ENCODE data around the gene RNU2-63P.
A peak's percentile ranks its signal among the peaks of the same experiment; 100 is the strongest.
"Not testable (repeated sequence)": the region's sequence is repeated elsewhere in the genome, so short reads cannot be mapped to it uniquely, and the experiment has no call there.

The RNU2-63P gene

DNA sequence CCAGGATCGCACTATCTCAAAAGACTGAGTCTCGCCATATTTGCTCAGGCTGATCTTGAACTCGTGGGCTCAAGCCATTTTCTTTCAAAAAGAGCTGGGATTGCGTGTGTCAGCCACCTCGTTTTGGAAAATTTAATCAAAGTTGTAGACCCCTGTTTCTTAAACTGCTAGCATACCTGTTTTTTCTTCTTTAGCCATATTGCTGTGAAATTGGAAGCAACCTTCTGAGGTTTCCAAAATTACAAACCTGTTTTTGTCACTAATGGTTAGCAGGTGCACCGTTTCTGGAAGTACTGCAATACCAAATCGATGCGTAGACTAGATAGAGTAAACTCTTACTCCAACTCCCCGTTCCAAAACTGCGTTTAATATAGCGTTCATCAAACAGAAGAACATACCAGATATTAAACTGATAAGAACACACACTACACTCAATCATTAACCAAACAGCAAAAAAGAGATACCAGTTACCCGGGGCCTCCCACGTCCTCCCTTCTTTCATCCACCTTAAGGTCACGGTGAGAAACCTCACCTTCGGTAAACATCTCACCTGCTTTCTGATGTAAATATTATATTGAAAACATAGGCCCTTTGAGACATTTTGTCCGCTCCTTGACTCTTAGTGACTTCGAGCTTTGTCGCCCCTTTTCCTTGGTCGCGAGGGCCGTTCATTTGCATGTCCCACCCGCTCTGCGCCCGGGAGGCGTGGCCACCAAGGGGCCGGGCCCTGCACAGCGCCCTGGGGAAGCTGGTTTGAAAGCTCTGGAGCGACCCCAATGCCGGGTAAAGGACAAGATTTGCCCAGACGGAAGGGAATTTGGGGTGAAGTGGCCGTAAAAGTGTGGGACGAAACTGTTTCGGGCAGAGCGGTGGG, at the start of gene RNU2-63P:
Gene RNU2-63P, minus strand, starts transcription at position 462 of the 874 bp plus-strand sequence.
- peak; percentile 72 for DNase-seq (ENCODE audit: low spot score)

DNA sequence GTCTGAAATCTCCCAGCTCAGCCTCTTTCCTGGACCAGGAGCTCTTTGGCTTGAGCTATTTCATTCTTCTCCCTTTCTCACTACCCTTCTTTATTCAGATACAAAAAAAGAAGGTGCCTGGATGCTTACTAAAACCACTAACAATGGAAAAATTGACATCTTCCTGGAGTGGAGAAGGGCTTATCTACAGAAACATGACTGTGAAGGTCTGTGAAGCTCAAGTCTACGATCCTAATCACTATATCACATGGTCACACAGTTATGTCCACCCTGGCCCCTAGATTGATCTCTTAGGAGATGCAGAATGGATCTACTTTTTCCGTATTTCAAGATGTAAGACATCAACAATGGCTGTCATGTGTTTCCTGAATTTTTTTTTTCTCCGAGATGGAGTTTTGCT, 44.9 kb upstream of the RNU2-63P start:
- no peak for DNase-seq (ENCODE audit: low spot score)

GRCh38 chr2:88060907-88061275, 44.5 kb upstream of the RNU2-63P start:
- DNase-seq (ENCODE audit: low spot score) = no peak

GRCh38 chr2:88059979-88060906, 43.9 kb upstream of the RNU2-63P start:
- DNase-seq (ENCODE audit: low spot score) = peak; percentile 60

DNA sequence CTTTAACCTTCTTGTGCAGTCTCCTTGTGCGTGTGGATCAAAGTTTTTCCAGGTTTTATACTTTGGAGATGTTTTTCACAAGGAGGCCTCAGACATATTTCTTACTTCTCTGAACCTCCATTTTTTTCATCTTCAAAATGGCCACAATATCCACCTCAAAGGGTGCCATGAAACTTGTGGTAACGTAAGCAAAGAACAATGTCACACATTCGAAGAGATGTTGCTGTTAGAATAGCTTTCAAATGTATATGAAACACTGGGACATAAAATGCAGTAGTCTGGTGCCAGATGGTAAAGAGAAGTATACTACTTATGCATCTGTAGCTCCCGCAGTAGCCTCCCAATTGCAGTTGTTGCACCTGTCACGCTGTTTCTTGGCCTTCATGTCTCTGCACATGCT, 41.8 kb upstream of the RNU2-63P start:
- DNase-seq (ENCODE audit: low spot score) = no peak

GRCh38 chr2:88057437-88057844, 41.1 kb upstream of the RNU2-63P start:
- DNase-seq (ENCODE audit: low spot score) = no peak

DNA sequence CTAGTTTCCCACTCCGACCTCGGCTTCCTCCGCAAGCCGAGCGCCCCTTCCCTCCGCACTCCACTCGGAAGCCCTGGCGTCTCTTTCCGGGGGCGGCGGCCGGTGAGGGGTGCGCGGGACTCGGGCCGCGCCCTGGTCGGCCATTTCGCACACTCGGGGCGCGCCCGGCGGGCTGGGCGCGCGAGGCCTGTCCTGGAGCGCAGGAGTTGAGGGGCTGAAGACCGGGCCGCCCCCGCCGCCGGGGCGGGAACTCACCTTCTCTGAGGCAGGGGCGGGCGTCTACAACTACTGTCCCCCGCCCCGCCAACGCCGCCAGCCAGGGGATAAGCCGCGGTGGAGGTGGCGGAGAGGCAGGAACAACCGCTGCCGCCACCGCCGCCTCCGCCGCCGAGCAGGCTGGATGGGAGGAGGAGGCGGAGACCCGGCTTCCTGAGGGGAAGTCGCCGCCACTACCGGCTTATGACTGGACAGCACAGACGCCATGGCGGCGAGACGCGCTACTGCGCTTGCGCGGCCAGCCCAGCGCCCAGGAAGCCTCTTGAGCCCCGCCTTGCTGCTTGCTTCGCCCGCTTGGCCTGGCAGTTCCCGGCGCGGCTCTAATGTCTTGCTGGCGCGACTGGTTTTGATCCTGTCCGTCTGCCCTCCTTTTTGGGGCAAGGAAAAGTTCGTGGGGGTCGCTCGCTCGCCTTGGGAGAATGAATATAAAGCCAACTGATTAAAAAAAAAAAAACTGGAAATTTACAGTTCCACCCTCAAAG, 39.2 kb upstream of the RNU2-63P start, which contains the start of gene KRCC1:
Gene KRCC1, minus strand, starts transcription at position 413 of the 758 bp plus-strand sequence. CDS start 27,220 bp downstream, outside the sequence.
- peak; percentile 95 for DNase-seq (ENCODE audit: low spot score)

DNA sequence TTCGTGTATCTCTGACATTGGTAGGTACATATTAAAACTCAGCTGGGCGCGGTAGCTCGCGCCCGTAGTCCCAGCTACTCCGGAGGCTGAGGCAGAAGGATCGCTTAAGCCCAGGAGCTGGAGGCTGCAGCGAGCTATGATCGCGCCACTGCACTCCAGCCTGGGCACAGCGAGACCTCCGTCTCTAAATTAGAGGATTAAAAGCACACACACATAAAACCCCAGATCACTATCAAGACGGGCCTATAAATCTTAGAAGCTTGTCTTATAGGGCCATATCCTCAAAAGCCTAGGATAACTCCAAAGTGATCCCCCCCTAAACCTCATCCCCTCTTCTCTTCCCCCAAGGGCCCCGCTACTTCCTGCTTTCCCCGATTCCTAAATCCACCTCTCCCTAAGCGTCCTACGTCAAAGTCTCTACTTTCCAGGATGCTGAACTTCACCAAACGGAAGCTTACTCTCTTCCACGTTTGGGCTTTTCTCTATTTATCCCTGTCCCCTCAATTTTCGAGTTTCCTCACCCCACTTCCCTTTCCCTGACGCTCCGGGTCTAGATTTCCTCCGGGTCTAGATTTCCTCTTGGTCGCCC, 38.5 kb upstream of the RNU2-63P start:
- no peak for DNase-seq (ENCODE audit: low spot score)

DNA sequence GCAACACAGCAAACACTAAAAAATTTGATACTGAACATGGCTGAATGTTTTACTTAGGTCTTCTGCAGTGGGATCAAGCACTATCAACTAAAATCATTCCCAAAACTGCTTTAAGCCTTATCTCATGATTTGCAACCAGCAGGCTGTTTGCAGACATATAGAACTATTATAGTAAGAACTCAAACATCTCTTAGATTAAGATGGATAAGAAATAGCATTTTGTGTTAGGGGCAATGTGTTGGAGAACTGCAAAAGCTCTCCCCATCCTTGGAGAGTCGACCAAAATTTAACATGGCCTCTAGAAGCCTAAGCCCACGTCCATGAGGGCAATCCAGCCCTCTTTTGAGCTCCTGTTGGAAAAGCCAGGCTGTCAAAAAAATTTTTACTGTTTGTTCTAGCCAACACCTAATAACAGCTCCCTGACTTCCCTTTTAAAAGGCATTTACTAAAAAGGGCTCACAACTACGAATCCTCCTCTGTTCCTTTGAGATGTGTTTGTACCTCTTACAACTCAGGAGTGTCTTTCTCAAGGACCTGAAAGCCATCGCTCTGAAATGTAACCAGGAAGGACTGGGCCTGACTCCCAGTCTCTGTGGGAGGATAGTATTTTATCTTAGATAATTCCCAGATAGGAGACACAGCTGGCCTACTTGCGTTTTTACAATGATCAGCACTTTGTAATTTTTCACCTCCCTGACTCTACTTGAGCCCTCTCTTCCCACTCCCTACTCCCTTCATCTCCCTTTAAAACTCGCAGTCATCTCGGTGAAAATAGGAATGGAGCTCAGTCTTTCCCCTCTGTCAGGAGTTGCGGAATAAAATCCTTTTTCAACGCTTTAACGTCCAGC, 37.8 kb upstream of the RNU2-63P start:
- no peak for DNase-seq (ENCODE audit: low spot score)

DNA sequence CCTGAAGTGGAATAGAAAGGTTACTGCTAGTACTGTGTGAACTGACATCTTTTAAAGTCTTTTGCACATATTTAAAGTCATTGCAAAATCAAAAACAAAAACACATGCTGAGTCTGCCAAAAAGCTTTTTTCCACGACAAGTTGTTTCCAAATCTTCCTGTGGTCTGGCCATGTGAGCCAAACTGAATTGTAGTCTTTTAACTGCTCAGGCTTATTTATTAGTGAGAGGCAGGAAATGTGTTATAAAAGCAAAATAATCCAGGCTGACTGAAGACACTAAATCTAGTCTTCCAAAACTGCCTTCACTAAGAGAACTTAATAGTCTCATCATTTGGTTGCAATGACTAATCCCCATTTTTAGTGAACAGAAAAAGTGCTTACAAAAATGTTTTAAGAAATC, 36.9 kb upstream of the RNU2-63P start:
- DNase-seq (ENCODE audit: low spot score) = no peak

DNA sequence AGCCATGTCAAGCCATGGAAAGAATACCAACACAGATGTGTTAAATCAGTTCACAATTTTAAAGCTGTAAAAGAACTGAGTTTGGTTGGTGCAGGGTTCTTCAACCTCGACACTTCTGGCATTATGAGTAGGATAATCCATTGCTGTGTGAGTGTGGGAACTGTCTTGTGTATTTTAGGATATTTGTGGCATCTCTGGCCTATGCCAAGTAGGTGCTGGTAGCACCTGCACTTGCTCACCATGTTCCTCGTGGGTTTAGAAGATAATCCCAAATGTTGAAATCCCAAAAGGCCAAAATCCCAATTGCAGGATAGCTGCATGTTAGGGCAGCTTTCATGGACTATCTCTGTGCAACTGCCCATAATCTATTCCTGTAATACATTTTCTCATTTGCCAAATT, 35.4 kb upstream of the RNU2-63P start:
- DNase-seq (ENCODE audit: low spot score) = no peak

DNA sequence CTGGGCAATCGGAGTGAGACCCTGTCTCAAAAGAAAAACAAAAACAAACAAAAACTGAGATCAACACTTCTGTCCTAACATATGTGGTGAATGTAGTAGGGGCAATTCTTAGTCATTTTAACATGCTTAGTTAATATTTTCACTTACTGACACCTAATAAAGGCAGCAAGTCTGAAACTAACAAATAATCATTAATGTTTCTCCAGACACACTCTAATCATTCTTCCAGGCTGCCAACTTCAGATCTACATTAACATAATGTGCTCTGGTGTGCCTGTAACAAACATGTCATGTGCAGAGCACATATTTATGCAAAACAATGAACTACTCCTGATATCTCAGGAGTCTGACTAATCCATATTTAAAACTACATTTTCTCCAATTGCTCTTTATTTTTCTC, 33.3 kb upstream of the RNU2-63P start:
- DNase-seq (ENCODE audit: low spot score) = no peak

DNA sequence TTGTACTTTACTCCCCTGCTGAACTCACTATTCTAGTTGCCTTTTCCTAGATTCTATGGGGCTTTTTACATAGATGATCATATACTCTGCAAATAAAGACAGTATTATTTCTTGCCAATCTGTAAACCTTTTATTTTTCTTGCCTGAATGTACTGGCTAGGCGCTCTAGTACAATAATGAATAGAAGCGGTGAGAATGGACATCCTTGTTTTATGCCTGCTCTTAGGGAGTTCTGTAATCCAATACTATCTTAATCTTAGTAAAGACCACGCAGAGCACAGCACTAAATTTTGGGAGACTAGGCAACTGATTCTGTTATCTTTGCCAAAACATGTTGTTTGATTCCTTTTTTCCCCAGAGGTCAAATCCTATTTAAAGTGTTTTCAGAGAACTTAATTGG, 32.2 kb upstream of the RNU2-63P start:
- DNase-seq (ENCODE audit: low spot score) = no peak

DNA sequence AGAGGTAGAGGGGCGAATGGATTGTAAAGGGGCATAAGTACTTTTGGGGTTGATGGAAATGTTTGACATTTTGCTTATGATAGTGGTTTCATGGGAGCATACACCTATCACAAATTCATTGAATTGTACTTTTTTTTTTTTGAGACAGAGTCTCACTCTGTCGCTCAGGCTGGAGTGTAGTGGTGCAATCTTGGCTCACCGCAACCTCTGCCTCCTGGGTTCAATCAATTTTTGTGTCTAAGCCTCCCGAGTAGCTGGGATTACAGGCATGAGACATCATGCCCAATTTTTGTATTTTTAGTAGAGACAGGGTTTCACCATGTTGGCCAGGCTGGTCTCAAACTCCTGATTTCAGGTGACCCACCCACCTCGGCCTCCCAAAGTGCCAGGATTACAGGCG, 29.2 kb upstream of the RNU2-63P start:
- not testable (repeated sequence) for DNase-seq (ENCODE audit: low spot score)

- DNase-seq (ENCODE audit: low spot score) = no peak
Observed at GRCh38 chr2:88042476-88042875, 26.1 kb upstream of the RNU2-63P start.

DNA sequence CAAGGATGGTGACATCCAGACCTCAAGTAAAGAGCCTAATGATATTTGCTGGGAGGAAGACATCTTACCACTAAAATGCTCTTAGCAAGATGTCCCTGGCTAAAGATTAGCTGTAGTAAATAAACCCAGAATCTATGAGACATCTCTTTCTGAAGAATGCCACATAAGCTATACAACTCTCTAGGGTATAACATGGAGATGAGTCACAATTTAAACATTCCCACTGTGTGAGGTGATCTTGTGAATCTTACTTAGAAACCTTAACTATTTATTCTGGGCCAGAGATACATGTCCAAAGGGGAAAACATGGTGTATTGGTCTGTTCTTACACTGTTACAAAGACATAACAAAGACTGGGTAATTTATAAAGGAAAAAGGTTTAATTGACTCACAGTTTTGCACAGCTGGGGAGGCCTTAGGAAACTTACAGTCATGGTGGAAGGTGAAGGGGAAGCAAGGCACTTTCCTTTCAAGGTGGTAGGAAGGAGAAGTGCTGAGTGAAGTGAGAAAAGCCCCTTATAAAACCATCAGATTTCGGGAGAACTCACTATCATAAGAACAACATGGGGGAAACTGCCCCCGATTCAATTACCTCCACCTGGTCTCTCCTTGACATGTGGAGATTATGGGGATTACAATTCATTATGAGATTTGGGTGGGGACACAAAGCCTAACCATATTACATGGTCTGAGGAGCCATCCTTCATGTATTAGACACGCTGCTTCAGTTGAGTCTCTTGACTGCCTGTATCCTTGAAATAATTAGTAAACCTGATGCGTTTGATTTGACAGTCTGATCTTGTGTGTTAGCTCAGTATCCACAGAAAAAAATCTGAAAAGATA, 22.1 kb upstream of the RNU2-63P start:
- DNase-seq (ENCODE audit: low spot score) = peak; percentile 46

- no peak for DNase-seq (ENCODE audit: low spot score)
Observed at GRCh38 chr2:88036606-88037005, 20.3 kb upstream of the RNU2-63P start.

DNA sequence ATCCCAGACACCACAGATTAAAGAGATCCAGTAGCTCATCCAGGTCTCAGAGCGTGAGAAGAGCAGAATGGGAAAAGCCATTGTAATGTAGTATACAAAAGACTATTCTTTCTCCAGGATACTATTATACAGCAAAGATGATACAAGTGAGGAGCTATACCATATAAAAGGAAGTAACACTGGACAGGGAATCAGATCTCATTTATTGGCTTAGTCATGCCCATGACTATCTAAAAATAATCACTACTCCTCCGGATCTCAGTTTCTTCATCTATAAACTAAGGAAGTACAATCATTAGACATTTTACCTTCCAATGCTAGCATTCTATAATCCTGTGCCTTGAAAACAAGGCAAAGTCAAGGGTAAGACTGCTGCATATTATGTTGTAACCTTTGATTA, 19.8 kb upstream of the RNU2-63P start:
- no peak for DNase-seq (ENCODE audit: low spot score)

- no peak for DNase-seq (ENCODE audit: low spot score)
Observed at GRCh38 chr2:88032070-88032702, 15.8 kb upstream of the RNU2-63P start.
